ENCODE measurements around the gene RAVER1.

Gene RAVER1

GRCh38 chr19:10268071-10268470, 65.3 kb downstream of the RAVER1 start:
- no peak for DNase-seq (ENCODE audit: low read depth)

DNA sequence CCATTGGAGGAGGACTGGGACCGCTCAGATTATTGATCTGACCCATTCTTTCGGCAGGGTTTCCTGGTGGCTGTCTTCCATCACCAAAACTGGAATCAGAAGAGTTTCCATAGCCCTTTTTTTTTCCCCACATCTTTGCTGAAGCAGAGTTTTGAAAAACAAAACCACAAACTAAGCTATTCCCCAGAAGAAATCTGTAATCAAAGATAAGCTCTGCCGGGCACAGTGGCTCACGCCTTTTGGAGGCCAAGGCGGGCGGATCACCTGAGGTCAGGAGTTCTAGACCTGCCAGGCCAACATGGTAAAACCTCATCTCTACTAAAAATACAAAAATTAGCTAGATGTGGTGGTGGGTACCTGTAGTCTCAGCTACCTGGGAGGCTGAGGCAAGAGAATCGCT, 66.6 kb downstream of the RAVER1 start:
- TF ChIP-seq, protein P1, sequence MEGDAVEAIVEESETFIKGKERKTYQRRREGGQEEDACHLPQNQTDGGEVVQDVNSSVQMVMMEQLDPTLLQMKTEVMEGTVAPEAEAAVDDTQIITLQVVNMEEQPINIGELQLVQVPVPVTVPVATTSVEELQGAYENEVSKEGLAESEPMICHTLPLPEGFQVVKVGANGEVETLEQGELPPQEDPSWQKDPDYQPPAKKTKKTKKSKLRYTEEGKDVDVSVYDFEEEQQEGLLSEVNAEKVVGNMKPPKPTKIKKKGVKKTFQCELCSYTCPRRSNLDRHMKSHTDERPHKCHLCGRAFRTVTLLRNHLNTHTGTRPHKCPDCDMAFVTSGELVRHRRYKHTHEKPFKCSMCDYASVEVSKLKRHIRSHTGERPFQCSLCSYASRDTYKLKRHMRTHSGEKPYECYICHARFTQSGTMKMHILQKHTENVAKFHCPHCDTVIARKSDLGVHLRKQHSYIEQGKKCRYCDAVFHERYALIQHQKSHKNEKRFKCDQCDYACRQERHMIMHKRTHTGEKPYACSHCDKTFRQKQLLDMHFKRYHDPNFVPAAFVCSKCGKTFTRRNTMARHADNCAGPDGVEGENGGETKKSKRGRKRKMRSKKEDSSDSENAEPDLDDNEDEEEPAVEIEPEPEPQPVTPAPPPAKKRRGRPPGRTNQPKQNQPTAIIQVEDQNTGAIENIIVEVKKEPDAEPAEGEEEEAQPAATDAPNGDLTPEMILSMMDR (conservative IDR thresholded peaks at IDR 0.05; ENCODE audit: low read depth, low read length), result no peak
- DNase-seq (ENCODE audit: low read depth), result no peak

More at GRCh38 chr19:10268071-10268470, 65.3 kb downstream of the RAVER1 start:
- TF ChIP-seq, protein P1 (conservative IDR thresholded peaks at IDR 0.05; ENCODE audit: low read depth, low read length), result no peak
- no peak overlapping the region for H3K4me3 ChIP-seq (ENCODE audit: low read length)

More for the DNA sequence above, 66.6 kb downstream of the RAVER1 start:
- no peak overlapping the region for H3K4me3 ChIP-seq (ENCODE audit: low read length)

Data from retinal pigment epithelial cell (primary cell).